PC-9 (cell line): Measurements from ENCODE around the gene PLAAT3.

Experiments used
- EZH2 ChIP-seq: fragments of 200-600 bp; sonication (generic); IDR thresholded peaks from 2 replicates; pipeline ENCODE4 v1.8.0; 2017; ENCODE audit warnings: antibody characterized with exemption, low read depth
- TF ChIP-seq, protein P1 (sequence below): fragments of 200-600 bp; sonication (generic); conservative IDR thresholded peaks from 2 replicates; pipeline ENCODE4 v1.6.1; 2017; ENCODE audit warnings: mixed run types, antibody characterized with exemption, mild to moderate bottlenecking, moderate library complexity

DNA sequence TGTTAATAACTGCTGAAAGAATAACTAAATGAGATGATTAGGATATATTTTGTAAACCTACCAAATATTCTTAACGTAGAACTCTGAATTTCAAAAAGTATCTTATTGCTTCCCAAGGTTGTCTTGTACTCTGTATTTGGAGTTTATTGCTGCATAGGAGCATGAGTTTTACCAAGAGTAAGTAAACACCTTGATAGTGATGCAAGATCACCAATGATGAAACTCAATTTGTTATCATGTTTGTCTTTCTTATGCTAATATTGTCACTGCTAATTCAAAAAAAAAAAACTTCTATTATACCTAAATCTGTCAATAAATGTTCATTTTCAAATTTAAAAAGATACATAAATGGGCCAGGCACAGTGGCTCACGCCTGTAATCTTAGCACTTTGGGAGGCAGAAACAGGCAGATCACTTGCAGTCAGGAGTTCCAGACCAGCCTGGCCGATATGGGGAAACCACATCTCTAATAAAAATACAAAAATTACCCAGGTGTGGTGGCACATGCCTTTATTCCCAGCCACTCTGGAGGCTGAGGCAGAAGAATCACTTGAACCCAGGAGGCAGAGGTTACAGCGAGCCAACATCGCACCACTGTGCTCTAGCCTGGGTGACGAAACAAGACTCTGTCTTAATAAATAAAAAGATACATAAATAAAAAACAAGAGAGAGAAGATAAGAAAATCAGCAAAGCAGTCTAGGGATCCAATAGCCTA lies 27.6 kb downstream of the PLAAT3 start:
- TF ChIP-seq, protein P1, sequence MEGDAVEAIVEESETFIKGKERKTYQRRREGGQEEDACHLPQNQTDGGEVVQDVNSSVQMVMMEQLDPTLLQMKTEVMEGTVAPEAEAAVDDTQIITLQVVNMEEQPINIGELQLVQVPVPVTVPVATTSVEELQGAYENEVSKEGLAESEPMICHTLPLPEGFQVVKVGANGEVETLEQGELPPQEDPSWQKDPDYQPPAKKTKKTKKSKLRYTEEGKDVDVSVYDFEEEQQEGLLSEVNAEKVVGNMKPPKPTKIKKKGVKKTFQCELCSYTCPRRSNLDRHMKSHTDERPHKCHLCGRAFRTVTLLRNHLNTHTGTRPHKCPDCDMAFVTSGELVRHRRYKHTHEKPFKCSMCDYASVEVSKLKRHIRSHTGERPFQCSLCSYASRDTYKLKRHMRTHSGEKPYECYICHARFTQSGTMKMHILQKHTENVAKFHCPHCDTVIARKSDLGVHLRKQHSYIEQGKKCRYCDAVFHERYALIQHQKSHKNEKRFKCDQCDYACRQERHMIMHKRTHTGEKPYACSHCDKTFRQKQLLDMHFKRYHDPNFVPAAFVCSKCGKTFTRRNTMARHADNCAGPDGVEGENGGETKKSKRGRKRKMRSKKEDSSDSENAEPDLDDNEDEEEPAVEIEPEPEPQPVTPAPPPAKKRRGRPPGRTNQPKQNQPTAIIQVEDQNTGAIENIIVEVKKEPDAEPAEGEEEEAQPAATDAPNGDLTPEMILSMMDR = no peak
- no peak for TF ChIP-seq EZH2
